22Rv1 (cell line): ENCODE results near the gene IGFBP5.

ENCODE experiments used
- CTCF ChIP-seq: fragments of 450-650 bp; IDR thresholded peaks from 2 replicates; pipeline ENCODE4 v1.5.1; 2017; ENCODE audit warnings: mild to moderate bottlenecking
- ZFX ChIP-seq: fragments of 450-650 bp; IDR thresholded peaks from 2 replicates; pipeline ENCODE4 v1.6.1; 2017; ENCODE audit warnings: antibody characterized with exemption, borderline replicate concordance

GRCh38 chr2:216633616-216634369 lies 61.6 kb downstream of the IGFBP5 start:
- TF ChIP-seq CTCF (peak; percentile 13; the same call in 1 of the 2 replicates), ZFX (no peak)
